ENCODE results near the gene WNT7A.
A peak's percentile ranks its signal among the peaks of the same experiment; 100 is the strongest.

Gene WNT7A

GRCh38 chr3:13829311-13829710 lies 50.6 kb downstream of the WNT7A start:
- FAIRE-seq (no peak), DNase-seq (ENCODE audit: low spot score) (no peak)

- no peak for FAIRE-seq
- no peak for DNase-seq (ENCODE audit: low spot score)
Observed at GRCh38 chr3:13828501-13829265, 51.2 kb downstream of the WNT7A start.

DNA sequence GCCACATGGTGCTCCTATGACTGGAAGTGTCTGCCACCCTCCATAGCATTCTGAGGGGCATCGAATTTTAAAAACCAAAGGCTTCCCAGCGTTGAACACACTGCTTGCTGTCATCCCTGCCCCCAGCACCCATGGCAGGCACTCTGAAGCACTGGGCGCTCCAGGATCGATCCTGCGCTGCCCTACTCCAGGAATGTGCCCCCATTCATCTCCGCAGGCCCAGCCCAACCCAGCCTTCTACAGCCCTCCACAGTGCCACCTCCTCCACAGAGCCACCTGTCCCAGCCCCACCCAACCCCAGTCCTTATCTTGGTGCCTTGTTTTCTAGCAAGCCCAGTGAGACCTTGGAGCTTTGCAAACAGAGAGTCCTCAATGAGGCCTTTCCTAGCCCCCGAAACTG lies 52.2 kb downstream of the WNT7A start:
- FAIRE-seq = no peak
- no peak for DNase-seq (ENCODE audit: low spot score)

- no peak for FAIRE-seq
Observed at GRCh38 chr3:13827256-13827655, 52.6 kb downstream of the WNT7A start.

GRCh38 chr3:13826672-13827071 lies 53.2 kb downstream of the WNT7A start:
- no peak for FAIRE-seq

More at GRCh38 chr3:13827256-13827655, 52.6 kb downstream of the WNT7A start:
- DNase-seq (ENCODE audit: low spot score) = no peak

GRCh38 chr3:13825821-13826220 lies 54.0 kb downstream of the WNT7A start:
- FAIRE-seq (no peak), DNase-seq (ENCODE audit: low spot score) (no peak)

More at GRCh38 chr3:13826672-13827071, 53.2 kb downstream of the WNT7A start:
- DNase-seq (ENCODE audit: low spot score) = no peak

DNA sequence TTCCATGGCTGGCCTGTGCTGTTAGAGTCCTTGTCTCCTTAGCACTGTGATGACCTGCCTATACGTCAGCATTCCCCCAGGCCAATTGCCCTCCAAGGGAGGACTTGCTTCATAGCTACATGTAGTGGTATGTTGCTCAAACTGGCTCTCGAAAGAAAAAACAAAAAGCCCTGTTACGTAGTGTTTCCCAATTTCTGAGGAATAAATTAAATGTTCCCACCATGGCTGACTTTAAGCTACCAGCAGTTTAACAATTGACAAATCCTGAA lies 54.6 kb downstream of the WNT7A start:
- FAIRE-seq = no peak

GRCh38 chr3:13824521-13825310 lies 55.2 kb downstream of the WNT7A start:
- FAIRE-seq (no peak), DNase-seq (ENCODE audit: low spot score) (no peak)

More for the DNA sequence above, 54.6 kb downstream of the WNT7A start:
- no peak for DNase-seq (ENCODE audit: low spot score)

GRCh38 chr3:13823692-13824091 lies 56.2 kb downstream of the WNT7A start:
- no peak for DNase-seq (ENCODE audit: low spot score)
- FAIRE-seq = no peak

DNA sequence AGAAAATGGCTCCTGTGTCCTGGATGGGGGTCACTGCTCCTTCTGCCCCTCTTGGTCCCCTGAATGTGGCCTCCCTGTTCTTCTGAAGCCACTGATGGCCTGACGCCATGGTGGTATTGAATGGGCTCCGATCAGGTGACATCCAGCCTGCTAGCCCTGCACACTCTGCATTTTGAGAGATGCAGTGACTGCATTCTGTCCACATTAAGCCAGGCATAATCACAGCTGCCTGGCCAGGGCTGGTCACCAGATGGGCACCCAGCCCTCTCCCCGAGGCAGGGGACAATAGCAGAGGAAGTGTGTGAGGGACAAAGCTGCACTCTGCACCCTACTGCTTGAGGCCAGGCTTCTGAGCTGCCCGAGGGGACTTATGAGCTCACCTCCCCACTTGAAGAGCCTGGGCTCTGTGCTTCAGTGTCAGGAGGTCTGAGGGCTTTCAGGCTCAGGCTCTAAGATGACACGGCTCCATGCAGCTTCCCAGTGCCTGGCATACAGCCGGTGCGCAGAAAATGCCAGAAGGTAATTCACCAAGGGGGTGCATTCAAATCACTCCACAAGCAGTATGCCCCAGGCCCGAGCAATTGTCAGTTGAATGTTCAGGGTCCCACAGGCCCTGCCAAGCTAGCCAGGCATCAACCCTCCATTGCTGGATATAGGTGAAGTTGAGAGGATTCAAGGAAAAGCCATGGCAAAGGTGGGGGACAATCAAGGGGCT lies 56.8 kb downstream of the WNT7A start:
- FAIRE-seq = no peak
- DNase-seq (ENCODE audit: low spot score) = no peak

DNA sequence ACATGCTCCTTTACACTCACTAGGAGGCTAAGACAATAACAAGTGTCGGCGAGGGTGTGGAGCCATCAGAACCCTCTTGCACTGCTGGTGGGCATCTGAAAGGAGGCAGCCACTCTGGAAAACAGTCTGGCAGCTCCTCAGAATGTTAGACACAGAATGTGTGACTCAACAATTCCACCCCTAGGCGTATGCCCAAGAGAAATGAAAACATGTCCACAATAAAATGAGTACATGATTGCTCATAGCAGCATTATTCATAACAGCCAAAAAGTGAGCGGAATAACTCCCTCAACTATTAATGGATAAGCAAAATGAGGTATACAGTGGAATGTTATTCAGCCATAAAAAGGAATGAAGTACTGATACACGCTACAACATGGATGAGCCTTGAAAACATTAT lies 57.8 kb downstream of the WNT7A start:
- DNase-seq (ENCODE audit: low spot score) (peak; percentile 45), FAIRE-seq (peak; percentile 44)

GRCh38 chr3:13821126-13821525 lies 58.7 kb downstream of the WNT7A start:
- FAIRE-seq = no peak
- DNase-seq (ENCODE audit: low spot score) = no peak

DNA sequence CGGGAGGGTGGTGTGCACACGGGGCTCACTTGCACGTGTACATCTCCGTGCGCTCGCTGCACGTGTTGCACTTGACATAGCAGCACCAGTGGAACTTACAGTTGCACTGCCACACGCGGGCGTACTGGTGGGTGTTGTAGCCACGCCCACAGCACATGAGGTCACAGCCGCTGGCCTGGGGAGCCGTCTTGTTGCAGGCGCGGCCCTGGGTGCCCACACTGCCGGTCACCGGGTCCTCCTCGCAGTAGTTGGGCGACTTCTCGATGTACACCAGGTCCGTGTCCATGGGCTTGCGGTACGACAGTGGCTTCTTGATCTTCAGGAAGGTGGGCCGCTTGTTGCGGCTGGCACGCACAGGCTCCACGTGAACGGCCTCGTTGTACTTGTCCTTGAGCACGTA lies 61.0 kb downstream of the WNT7A start:
- FAIRE-seq (no peak), DNase-seq (ENCODE audit: low spot score) (no peak)

- FAIRE-seq (no peak), DNase-seq (ENCODE audit: low spot score) (no peak)
Observed at GRCh38 chr3:13815088-13815683, 64.7 kb downstream of the WNT7A start.

- DNase-seq (ENCODE audit: low spot score) (no peak), FAIRE-seq (no peak)
Observed at GRCh38 chr3:13812034-13812471, 67.8 kb downstream of the WNT7A start.

DNA sequence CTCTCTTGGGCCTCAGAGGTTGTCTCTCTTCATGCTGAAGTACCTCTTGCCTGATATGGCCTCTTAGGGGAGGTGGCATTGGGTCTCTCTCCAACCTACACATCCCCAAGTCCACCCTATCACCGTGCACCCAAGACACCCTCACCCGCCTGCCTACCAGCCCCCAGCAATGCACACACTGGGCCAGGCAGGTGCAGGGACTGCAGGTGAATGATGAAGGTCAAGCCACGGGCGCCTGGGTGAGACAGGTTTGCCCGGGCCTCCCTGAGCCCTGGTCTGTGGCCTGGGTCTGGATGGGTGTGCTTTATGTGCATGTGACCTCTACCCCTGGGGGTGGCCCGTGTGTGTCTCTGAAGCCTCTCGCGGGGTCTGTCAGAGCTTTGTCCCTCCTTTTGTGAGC lies 68.3 kb downstream of the WNT7A start:
- no peak for DNase-seq (ENCODE audit: low spot score)
- no peak for FAIRE-seq

- DNase-seq (ENCODE audit: low spot score) (no peak), FAIRE-seq (no peak)
Observed at GRCh38 chr3:13808550-13808949, 71.3 kb downstream of the WNT7A start.

- FAIRE-seq (peak; percentile 56), DNase-seq (ENCODE audit: low spot score) (peak; percentile 79)
Observed at GRCh38 chr3:13801361-13802204, 78.3 kb downstream of the WNT7A start.

DNA sequence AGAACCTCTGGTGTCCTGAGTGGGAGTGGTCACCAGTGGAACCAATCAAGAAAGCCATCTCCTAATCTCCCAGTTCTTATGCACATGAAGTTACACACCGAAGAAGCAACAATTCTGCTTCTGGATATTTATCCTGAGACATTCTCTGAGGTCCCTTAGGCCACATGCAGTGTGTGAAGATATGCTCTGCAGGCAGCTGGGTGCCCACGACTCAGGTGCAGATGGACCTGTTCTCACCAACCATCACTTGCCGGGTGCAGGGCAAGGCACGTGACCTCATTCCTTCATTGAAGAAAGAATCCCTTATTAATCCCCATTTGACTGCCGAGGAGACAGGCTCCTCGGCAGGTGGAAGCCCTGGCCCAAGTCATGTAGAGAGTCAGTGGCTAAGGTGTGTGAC lies 79.8 kb downstream of the WNT7A start:
- FAIRE-seq (no peak), DNase-seq (ENCODE audit: low spot score) (no peak)

DNA sequence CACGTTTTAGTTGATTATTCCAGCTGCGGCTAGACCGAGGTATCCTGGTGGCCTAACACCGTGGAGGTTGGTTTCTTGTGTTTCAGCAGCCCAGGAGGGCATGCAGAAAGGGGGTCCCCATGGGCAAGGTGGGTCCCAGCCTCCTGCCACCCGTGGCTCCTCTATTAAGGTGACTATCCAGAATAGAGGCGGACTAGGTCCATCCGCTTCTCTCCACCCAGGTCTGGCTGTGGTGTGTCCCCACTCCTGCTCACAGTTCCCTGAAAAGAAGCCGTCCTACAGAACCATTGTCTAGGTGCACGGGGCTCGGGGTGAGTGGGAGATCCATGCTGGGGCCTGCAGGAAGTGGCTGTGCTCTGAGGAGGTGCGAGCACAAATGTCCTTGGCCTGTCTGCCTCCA lies 81.5 kb downstream of the WNT7A start:
- DNase-seq (ENCODE audit: low spot score) (no peak), FAIRE-seq (no peak)
